ENCODE results near the gene LDLRAD2. TPM values are rescaled to one million over a fixed set of nuclear protein-coding genes. Genes with fewer than 3 reads are reported as not detected.

The LDLRAD2 gene
- total RNA-seq, 1 experiment from 2014 or later: 1.0 TPM

DNA sequence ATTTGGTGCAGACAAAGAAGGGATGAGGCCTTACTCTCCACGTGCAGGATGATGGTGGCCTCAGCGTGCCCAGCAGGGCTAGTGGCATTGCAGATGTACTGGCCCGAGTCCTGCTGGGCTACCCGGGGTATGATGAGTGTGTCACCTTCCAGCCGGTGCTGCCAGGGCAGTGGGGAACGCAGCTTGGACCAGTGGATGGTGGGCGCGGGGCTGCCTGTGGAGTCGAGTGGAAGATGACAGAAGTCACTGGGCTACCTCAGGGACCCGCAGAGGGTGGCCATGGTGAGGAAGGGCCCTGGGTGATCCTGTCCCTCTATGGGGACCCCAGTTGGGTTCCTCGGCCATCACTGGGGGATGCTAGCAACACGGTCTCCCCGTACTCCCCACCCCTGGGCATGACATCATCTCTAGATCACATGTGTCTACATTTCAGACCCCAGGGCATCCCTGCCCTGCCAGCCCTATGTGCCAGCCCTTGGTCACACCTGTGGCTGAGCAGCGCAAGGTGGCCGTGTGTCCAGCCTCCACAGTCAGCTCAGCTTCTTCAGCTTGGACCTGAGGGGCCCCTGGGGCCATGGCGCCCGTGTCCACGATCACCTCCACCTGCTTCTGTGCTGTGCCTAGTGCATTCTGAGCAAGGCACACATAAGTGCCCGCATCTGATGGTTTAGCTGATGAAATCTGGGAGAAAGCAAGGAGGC lies 27.4 kb downstream of the LDLRAD2 start:
- H3T11ph ChIP-seq (ENCODE audit: low read length): no peak overlapping the region
- H3K23ac ChIP-seq (ENCODE audit: insufficient read length, low read depth, low read length): no peak overlapping the region
- no peak overlapping the region for H2BK12ac ChIP-seq (ENCODE audit: insufficient read length, low read depth, low read length)
- H3K23me2 ChIP-seq (ENCODE audit: insufficient read length, low read depth, low read length, poor library complexity, severe bottlenecking): no peaks in the 10 kb centered on the region
- Mint-ChIP-seq H3K9me3 (peaks cover 9% of the 10 kb centered on the region in 2 experiments), H3K4me1 (no peaks in the 10 kb centered on the region), H3K4me3 (no peak overlapping the region), H3K27ac (no peak overlapping the region), H3K27me3 (ENCODE audit: low read depth) (no peaks in the 10 kb centered on the region; the same call in 1 of the 2 replicates), H3K36me3 (ENCODE audit: insufficient read depth in 1 of 3, low read depth in 3 of 3) (peaks cover 26 to 70% (median 66%) of the 10 kb centered on the region in 3 experiments)
- no peak overlapping the region for H3K18ac ChIP-seq (ENCODE audit: insufficient read length, low read depth, low read length)
- H4K8ac ChIP-seq (replicated peaks; ENCODE audit: insufficient read length, low read depth, low read length): no peak overlapping the region
- H3K9me3 ChIP-seq (ENCODE audit: control insufficient read depth, low read depth, low read length): peaks cover 4% of the 10 kb centered on the region
- DNase-seq: no peak
- H2BK15ac ChIP-seq (ENCODE audit: low read depth, low read length): no peak overlapping the region
- H2AFZ ChIP-seq (ENCODE audit: low read length): no peak overlapping the region
- no peak overlapping the region for H4K91ac ChIP-seq (ENCODE audit: insufficient read length, low read depth, low read length)
- WGBS (ENCODE audit: extremely low coverage, insufficient read length, low lambda C conversion rate): no CpG with 5 or more reads among the region's 19 CpGs
- H2BK20ac ChIP-seq (ENCODE audit: low read depth, low read length, poor library complexity, severe bottlenecking): no peak overlapping the region
- no peak overlapping the region for H3K4ac ChIP-seq (ENCODE audit: low read depth, low read length)
- no peak overlapping the region for H3K9ac ChIP-seq (ENCODE audit: extremely low read depth, insufficient read length, low read length)
- TF ChIP-seq, protein P1, sequence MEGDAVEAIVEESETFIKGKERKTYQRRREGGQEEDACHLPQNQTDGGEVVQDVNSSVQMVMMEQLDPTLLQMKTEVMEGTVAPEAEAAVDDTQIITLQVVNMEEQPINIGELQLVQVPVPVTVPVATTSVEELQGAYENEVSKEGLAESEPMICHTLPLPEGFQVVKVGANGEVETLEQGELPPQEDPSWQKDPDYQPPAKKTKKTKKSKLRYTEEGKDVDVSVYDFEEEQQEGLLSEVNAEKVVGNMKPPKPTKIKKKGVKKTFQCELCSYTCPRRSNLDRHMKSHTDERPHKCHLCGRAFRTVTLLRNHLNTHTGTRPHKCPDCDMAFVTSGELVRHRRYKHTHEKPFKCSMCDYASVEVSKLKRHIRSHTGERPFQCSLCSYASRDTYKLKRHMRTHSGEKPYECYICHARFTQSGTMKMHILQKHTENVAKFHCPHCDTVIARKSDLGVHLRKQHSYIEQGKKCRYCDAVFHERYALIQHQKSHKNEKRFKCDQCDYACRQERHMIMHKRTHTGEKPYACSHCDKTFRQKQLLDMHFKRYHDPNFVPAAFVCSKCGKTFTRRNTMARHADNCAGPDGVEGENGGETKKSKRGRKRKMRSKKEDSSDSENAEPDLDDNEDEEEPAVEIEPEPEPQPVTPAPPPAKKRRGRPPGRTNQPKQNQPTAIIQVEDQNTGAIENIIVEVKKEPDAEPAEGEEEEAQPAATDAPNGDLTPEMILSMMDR (conservative IDR thresholded peaks at IDR 0.05): no peak
- no peaks in the 10 kb centered on the region for H3K79me1 ChIP-seq (ENCODE audit: insufficient read depth, low read depth, low read length, poor library complexity, severe bottlenecking)
- no peaks in the 10 kb centered on the region for H3K27me3 ChIP-seq (ENCODE audit: insufficient read depth, low read length)
- H3K14ac ChIP-seq (ENCODE audit: insufficient read depth, low read length): no peak overlapping the region
- no peaks in the 10 kb centered on the region for H3K4me1 ChIP-seq (ENCODE audit: insufficient read depth, low read length)
- no peak overlapping the region for H2BK120ac ChIP-seq (ENCODE audit: low read depth, low read length, poor library complexity, severe bottlenecking)
- H3K4me2 ChIP-seq (ENCODE audit: insufficient read depth, insufficient read length, low read length): no peak overlapping the region
- no peak overlapping the region for H2AK5ac ChIP-seq (ENCODE audit: insufficient read length, low read length)
- no peak overlapping the region for H2BK5ac ChIP-seq (ENCODE audit: insufficient read length, low read length)
- H4K5ac ChIP-seq (ENCODE audit: insufficient read length, low read depth, low read length): no peak overlapping the region
- no peak overlapping the region for H3K56ac ChIP-seq (ENCODE audit: insufficient read length, low read depth, low read length)
- no peak overlapping the region for H3K27ac ChIP-seq (ENCODE audit: insufficient read length, low read depth, low read length)
- no peaks in the 10 kb centered on the region for H3K79me2 ChIP-seq (ENCODE audit: insufficient read depth, low read length)
- H4K20me1 ChIP-seq (ENCODE audit: control insufficient read depth, insufficient read depth, insufficient read length): no peaks in the 10 kb centered on the region
